Globus pallidus (tissue), 1 donor: Measurements from ENCODE around the gene LAMA1.

Source experiments
- DNase-seq: peaks from one replicate; pipeline ENCODE4 v3.0.0-alpha.2; 2015; ENCODE audit warnings: low spot score

LAMA1 gene

DNA sequence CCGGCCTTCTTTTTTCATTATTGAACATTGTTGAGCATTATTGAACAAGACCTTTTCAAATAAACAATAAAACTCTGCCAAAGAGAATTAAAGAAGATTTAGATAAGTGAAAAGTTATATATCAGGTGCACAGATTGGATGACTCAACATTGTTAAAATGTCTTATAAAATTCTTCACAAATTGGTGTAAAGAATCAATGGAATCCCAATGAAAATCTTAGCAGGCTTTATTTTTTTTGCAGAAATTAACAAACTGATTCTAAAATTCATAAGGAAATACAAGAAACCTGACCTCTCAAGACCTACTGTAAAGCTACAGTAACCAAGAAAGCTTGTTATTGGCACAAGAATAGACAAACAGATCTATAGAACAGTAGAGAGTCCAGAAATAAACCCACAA is 70.3 kb downstream of the LAMA1 start:
- no peak for DNase-seq

DNA sequence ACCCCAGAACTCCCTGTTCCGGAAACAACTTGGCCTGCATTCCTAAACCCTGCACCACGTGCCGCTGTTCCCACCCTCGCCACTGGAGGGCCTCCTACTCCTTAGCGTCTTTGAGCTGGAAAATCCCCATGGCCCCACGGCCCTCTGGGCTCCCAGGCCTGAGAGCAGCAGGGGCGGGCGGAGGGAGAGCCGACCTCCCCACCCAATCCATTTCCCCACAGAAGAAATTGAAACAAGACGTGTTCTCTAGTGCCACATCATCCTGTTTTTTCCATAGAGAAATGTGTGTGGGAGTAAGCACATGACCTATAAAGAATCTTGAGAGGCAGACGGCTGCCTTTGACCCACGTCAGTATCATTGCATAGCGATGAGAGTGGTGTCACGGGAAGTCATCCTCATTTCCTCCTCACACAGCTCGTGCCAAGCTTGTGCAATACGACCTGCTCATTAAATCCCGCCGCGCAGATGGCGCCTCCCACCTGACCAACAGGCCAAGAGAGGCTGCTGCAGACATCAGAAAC is 79.2 kb downstream of the LAMA1 start:
- DNase-seq, result peak; percentile 2

DNA sequence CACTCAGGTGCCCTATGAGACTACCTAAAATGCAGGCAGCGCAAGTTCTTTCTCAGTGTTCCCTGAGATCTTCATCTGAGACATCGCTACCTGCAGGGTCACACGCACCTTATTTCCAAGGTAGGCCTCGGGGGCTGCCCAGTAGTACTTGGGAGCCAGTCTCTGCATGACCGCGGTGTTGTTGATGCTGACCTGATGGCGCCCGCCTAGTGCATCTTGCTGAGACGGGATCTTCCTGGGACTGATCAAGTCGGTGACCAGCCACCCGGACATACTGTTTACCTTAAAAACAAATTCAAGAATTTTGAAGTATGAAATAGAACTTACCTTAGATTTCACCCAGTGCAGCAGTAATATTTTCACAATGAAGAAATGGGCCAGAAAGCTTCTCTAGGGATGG is 80.1 kb downstream of the LAMA1 start:
- DNase-seq, result no peak

- DNase-seq, result no peak
Observed at GRCh38 chr18:7035807-7036206, 81.8 kb downstream of the LAMA1 start.

GRCh38 chr18:7034924-7035323 is 82.7 kb downstream of the LAMA1 start:
- DNase-seq, result no peak

DNA sequence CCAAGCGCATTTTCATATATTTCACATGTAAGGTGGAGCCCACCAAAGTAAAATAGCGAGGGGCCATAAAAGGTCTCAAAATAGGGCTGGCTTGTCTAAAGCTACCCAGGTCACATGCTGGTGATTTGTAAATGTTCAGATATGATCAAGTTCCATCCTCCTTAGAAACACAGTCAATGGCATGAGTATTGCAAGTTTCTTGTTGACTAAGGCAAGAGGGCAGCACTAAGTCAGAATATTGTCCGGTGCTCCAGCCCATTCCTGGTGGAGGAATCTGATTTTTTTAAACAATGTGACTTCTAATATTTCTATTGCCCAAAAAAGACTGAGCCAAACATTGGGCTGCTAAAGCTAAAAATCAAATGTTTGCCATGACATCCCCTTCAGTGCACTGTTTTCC is 85.1 kb downstream of the LAMA1 start:
- DNase-seq, result no peak

DNA sequence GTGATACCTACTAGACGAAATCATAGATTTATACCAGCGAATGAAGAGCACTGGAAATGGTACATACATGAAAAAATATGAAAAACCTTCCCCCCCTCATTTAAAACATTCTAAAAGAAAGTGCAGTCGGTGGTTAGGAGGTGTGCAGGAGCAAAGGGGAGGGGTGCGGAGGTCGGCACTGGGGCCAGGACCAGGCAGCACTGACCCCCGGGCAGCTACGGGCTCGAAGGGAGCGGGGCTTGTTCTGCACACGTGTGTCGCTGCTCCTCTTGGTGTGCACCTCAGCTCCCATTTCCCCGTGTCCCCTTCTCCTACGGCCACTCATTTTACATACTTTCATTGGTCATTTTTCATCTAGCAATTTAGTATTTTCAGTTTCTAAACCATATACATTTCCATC is 89.0 kb downstream of the LAMA1 start:
- no peak for DNase-seq

- no peak for DNase-seq
Observed at GRCh38 chr18:7025194-7025593, 92.4 kb downstream of the LAMA1 start.

DNA sequence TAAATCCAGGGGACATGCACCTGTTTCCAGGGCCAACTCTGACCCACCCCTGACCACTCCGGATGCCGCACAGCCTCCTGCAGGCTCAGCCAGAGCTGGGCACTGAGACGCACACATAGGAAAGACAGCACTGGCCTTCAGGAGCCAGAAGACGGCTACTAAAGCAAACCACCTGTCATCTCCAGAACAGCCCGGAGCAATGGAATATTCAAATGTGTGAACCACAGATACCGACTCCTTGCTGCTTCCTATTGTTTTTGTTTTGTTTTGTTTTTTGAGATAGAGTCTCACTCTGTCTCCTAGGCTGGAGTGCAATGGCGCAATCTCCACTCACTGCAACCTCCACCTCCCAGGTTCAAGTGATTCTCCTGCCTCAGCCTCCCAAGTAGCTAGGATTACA is 94.0 kb downstream of the LAMA1 start:
- DNase-seq, result no peak

DNA sequence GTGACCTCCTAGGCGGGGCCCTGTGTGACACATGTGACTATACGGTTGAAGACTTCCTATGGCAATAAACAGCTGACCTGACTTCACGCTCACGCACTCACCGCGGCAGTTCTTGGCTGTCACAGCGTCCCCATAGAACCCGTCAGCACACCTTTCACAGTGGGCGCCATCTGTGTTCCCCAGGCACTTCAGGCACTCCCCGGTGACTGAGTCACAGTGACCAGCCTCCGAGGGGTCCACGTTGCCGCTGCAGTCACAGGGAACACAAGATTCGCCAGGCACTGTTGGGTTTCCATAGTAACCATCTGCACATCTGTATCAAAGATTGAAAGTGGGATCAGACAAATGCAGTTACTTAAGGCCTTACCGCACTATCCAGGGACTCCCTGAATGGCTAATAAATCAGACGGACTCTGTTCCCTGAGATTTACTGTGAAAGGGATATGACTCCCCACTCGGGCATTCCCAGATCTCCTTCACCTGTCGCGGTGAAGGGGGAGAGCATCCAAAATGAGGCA is 94.5 kb downstream of the LAMA1 start:
- no peak for DNase-seq

DNA sequence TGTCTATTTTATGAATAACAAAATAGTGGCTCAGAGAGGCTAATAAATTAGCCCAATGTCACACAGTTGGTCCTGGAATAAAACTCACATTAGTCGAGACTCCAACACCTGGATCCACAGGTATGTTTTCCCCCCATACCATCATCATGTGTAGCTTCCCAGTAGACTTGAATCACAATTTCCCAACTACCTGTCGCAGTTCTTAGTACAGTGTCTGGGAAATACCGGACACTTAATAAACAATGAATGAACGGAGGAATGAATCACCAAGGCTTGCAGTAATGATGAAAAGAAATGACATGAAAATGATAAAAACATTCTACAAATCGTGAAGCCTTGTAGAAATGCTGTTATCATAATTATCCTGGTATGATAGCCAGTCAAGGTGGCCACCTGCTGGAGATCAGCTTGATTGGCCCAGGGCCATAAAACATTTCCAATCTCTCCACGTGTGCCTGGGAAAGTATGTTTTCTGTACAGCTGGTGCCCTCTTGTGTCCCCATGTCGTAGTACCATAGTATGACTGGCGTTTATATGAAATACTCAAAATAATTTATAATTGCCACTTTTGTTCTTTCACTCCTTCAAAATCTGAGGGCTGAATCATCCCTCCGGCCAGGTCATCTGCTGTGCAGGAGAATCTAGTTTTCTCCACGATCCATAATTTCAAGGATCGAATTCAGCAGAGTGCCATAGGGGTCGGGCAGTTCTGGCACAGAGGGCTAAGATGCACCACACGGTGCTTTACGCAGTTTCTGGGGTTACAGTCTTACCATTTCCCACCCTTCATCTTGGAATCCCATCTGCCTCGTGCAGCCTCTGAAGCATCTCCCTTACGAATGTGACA is 95.4 kb downstream of the LAMA1 start:
- DNase-seq, result no peak

DNA sequence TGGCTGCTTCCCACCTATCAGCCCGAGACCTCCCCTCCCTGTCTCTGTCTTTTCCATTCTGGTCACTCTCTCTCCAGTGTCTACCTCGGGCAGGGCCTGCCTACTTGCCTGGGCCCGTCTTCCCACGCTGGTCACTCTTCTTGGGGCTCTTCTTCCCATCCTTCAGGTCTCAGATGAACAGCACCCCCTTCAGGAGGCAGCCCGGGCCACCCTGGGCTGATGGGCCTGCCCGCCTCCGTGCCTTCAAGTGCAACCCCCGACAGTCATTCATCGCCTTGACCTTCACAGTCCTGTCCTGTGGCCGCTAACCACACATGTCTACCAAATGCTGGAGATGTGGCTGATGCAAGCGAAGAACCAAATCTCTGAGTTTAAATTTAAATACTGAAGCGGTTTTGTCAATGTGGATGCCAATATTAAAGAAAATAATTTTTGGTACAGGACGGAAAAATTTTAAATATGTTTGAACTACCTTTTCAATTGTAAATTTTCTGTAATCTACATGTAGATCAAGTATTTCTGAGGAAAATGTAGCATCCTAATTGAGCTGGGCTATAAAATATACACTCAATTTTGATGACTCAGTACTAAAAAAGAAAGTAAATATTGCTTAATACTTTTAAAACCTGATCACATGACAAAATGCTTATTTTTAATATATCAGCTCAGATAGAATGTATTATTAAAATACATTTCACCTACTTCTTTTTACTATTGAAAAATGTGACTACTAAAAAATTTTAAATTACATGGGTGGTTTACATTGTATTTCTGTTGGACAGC is 96.4 kb downstream of the LAMA1 start:
- no peak for DNase-seq

DNA sequence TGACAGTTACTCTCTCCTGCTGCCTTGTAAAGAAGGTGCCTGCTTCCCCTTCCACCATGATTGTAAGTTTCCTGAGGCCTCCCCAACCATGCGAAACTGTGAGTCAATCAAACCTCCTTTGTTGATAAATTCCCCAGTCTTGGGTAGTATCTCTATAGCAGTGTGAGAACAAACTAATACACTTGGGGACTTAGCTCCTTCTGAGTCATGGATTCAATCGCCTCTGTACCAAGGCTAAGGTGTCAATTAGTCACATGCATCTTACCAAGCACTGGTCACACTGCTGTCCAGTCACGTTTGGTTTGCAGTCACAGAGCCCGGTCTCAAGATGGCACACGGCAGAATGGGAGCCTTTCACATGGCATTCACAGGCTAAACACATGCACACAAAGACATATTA is 100.6 kb downstream of the LAMA1 start:
- no peak for DNase-seq

- no peak for DNase-seq
Observed at GRCh38 chr18:7011142-7011541, 106.5 kb downstream of the LAMA1 start.

DNA sequence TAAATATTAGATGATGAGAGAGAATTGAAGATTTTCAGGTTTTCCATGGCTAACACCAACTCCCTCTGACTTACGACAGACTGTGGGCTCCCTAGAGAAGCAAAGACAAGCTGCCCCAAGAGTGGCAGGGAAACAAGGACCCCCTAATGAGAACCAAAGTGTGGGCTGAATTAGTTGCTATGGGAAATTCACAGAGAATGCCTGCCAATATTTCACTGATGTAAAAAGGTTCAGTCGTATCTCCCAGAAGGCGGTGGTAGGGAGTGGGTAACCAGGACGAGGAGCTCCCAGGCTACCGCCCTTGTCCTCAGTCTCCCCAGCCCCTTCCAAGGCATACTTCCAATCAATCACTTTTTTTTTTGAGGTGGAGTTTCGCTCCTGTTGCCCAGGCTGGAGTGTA is 113.6 kb downstream of the LAMA1 start:
- no peak for DNase-seq

DNA sequence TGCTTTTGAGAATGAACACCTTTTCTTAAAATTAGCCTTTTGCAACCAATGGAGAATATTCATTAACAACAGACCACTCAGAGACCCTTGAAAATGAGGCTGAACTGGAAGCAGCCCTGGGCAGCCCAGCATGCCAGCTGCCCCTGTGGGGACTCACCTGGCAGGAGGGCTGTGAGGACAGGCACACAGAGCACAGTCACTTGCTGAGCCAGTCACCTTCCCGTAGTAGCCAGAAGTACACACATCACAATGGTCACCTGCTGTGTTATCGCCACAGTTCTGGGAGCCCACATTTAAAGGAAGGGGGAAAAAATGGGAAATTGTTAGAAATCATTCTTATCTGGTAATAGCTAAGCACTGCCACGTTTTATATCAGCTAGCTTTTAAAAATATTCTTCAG is 115.5 kb downstream of the LAMA1 start:
- no peak for DNase-seq

DNA sequence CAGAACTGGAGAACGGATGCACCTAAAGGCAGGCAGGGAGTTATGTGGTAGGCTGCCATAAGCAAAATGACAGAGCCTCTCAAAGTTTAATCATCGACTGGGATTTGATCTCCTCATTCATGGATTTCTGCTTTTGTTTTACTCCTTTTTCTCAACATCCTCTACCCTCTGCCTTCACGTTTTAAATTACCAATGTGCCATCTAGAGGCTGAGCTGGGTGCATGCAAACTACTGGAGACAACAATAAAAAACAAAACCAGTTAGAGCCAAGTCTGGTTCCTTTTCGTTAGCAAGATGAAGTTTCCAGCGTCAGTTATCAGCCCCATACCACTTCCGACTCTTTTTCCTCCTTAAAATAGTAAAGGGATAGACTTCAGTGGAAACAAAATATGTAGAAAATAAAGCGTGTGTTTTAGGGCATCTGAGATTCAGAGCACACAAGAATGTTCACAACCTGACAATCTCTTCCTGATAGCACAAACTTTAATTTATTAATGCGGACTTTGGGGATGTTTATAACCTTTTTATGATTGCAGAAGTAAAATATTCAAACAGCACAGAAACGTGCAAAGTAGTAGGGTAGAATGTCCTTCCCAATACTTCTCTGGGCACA is 117.0 kb downstream of the LAMA1 start:
- DNase-seq, result peak; percentile 10

GRCh38 chr18:6997808-6998207 is 119.8 kb downstream of the LAMA1 start:
- no peak for DNase-seq

- DNase-seq, result no peak
Observed at GRCh38 chr18:6994771-6995430, 122.7 kb downstream of the LAMA1 start.

- DNase-seq, result no peak
Observed at GRCh38 chr18:6994056-6994770, 123.4 kb downstream of the LAMA1 start.

- no peak for DNase-seq
Observed at GRCh38 chr18:6992761-6993160, 124.8 kb downstream of the LAMA1 start.
